22Rv1 (cell line): ENCODE measurements around the gene ZNF76.

Experiments used
- ZFX ChIP-seq: fragments of 450-650 bp; IDR thresholded peaks from 2 replicates; pipeline ENCODE4 v1.6.1; 2017; ENCODE audit warnings: antibody characterized with exemption, borderline replicate concordance
- TF ChIP-seq, protein P1 (sequence below): fragments of 450-650 bp; IDR thresholded peaks from 2 replicates; pipeline ENCODE4 v1.5.1; 2017; ENCODE audit warnings: mild to moderate bottlenecking

DNA sequence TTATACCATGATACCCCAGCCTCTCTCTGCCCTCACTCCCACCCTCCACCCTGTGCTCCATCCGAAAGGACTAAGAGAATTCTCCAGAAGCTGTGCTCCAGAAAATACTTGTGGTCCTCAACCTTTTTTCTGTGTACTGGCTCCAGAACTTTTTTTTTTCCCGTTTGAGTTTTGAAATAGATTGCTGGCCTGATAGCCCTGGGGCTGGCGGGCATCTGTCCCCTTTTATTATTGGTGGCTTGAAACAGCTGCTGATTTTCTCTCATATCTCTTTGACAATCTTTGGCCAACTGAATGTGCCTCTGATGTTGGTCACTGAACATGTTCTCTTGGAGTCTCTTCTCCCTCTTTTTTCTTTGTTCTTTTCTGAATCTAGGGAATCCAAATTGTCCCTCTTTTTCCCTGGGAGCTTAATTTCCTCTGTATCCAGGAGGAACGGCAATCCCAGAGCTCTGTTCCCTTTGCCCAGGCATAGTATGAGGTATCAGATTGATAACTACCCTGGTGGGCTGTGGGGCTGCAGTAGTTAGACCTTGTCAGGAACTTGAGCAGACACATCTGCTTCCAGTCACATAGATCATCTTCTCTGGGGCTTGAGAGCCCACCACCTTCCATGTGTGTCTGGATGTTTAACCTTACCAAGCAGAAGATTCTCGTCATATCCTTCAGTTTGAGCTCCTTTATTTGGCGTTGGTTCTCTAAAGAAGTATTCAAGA, 84.5 kb downstream of the ZNF76 start:
- TF ChIP-seq, protein P1, sequence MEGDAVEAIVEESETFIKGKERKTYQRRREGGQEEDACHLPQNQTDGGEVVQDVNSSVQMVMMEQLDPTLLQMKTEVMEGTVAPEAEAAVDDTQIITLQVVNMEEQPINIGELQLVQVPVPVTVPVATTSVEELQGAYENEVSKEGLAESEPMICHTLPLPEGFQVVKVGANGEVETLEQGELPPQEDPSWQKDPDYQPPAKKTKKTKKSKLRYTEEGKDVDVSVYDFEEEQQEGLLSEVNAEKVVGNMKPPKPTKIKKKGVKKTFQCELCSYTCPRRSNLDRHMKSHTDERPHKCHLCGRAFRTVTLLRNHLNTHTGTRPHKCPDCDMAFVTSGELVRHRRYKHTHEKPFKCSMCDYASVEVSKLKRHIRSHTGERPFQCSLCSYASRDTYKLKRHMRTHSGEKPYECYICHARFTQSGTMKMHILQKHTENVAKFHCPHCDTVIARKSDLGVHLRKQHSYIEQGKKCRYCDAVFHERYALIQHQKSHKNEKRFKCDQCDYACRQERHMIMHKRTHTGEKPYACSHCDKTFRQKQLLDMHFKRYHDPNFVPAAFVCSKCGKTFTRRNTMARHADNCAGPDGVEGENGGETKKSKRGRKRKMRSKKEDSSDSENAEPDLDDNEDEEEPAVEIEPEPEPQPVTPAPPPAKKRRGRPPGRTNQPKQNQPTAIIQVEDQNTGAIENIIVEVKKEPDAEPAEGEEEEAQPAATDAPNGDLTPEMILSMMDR = no peak
- TF ChIP-seq ZFX = no peak
